Prostate gland (tissue), 2 donors: Measurements from ENCODE around the gene NTM.

Source experiments
- POLR2AphosphoS5 ChIP-seq: sonication (generic); formaldehyde crosslinking; IDR thresholded peaks from one replicate; pipeline ENCODE4 v1.6.1; 2017; ENCODE audit warnings: antibody characterized with exemption
- TF ChIP-seq, protein P1 (sequence below), 4 experiments: fragments of 200-600 bp in 2 of 4; fragments of 450-650 bp in 2 of 4; sonication (generic) in 2 of 4; IDR thresholded peaks; 1 replicate in 3 of 4; 2 replicates in 1 of 4; pipeline ENCODE4 v1.5.1; 2016 to 2019; ENCODE audit warnings: antibody characterized with exemption in 4 of 4, mild to moderate bottlenecking in 2 of 4, moderate library complexity in 2 of 4

- TF ChIP-seq POLR2AphosphoS5, result no peak
- TF ChIP-seq, protein P1, sequence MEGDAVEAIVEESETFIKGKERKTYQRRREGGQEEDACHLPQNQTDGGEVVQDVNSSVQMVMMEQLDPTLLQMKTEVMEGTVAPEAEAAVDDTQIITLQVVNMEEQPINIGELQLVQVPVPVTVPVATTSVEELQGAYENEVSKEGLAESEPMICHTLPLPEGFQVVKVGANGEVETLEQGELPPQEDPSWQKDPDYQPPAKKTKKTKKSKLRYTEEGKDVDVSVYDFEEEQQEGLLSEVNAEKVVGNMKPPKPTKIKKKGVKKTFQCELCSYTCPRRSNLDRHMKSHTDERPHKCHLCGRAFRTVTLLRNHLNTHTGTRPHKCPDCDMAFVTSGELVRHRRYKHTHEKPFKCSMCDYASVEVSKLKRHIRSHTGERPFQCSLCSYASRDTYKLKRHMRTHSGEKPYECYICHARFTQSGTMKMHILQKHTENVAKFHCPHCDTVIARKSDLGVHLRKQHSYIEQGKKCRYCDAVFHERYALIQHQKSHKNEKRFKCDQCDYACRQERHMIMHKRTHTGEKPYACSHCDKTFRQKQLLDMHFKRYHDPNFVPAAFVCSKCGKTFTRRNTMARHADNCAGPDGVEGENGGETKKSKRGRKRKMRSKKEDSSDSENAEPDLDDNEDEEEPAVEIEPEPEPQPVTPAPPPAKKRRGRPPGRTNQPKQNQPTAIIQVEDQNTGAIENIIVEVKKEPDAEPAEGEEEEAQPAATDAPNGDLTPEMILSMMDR (IDR thresholded peaks at IDR 0.05), result no peak
Measured at GRCh38 chr11:131356206-131356605, 14.2 kb upstream of the NTM start.
